K562 (cell line): ENCODE measurements around the gene LRRC25. TPM values are rescaled to one million over a fixed set of nuclear protein-coding genes. Genes with fewer than 3 reads are reported as not detected.

ENCODE experiments used
- ARID4B ChIP-seq: sonication (generic); formaldehyde crosslinking; IDR thresholded peaks from 2 replicates; pipeline ENCODE4 v1.8.0; 2022; ENCODE audit warnings: mild to moderate bottlenecking, missing genetic modification reagents
- BHLHE40 ChIP-seq: IDR thresholded peaks from 2 replicates; pipeline ENCODE4 v1.6.1; 2011; ENCODE audit warnings: low read length, improper control_type of control experiment
- ELF4 ChIP-seq: fragments of 450-650 bp; formaldehyde crosslinking; IDR thresholded peaks from 2 replicates; pipeline ENCODE4 v1.4.0; 2022; ENCODE audit warnings: missing genetic modification characterization
- HDAC8 ChIP-seq: fragments of 450-650 bp; IDR thresholded peaks from 2 replicates; pipeline ENCODE4 v1.6.1; 2016; ENCODE audit warnings: mild to moderate bottlenecking, missing genetic modification characterization, moderate library complexity, missing compliant biosample characterization
- HMG20B ChIP-seq: fragments of 250-450 bp; sonication (Bioruptor Pico); IDR thresholded peaks from 2 replicates; pipeline ENCODE4 v1.5.0; 2021; ENCODE audit warnings: mild to moderate bottlenecking
- KHSRP ChIP-seq: fragments of 450-650 bp; IDR thresholded peaks from 2 replicates; pipeline ENCODE4 v1.6.1; 2017
- MBD2 ChIP-seq: sonication (generic); IDR thresholded peaks from 2 replicates; pipeline ENCODE4 v1.6.1; 2016; ENCODE audit warnings: low read depth, borderline replicate concordance
- NR2C1 ChIP-seq, 2 experiments: fragments of 450-650 bp; IDR thresholded peaks; 2 replicates each; pipeline ENCODE4 v1.6.1; 2017; ENCODE audit warnings: mild to moderate bottlenecking in 2 of 2, antibody characterized with exemption in 1 of 2, inconsistent platforms in 1 of 2, missing compliant biosample characterization in 1 of 2, missing genetic modification characterization in 1 of 2
- NR3C1 ChIP-seq: sonication (generic); formaldehyde crosslinking; IDR thresholded peaks from 2 replicates; pipeline ENCODE4 v1.8.1; 2022; ENCODE audit warnings: missing genetic modification reagents
- RBM25 ChIP-seq: fragments of 200-400 bp; formaldehyde crosslinking; IDR thresholded peaks from 2 replicates; pipeline ENCODE4 v1.6.1; 2018; ENCODE audit warnings: low read length, low read depth, moderate library complexity; ENCODE audit not compliant: severe bottlenecking
- RFX7 ChIP-seq: fragments of 250-450 bp; sonication (Bioruptor Pico); IDR thresholded peaks from 2 replicates; pipeline ENCODE4 v1.5.1; 2021; ENCODE audit warnings: mild to moderate bottlenecking
- SMAD4 ChIP-seq: fragments of 250-450 bp; sonication (Bioruptor Pico); conservative IDR thresholded peaks from 2 replicates; pipeline ENCODE4 v1.8.0; 2021; ENCODE audit warnings: inconsistent platforms, mild to moderate bottlenecking, moderate library complexity
- SUPT5H ChIP-seq: fragments of 450-650 bp; IDR thresholded peaks from 2 replicates; pipeline ENCODE4 v1.6.1; 2016
- TAF1 ChIP-seq: IDR thresholded peaks from 2 replicates; pipeline ENCODE4 v1.6.1; 2011; ENCODE audit warnings: mild to moderate bottlenecking, low read length, moderate library complexity; ENCODE audit not compliant: insufficient read depth, control insufficient read depth, severe bottlenecking; ENCODE audit errors: extremely low read depth
- TCF15 ChIP-seq: fragments of 250-450 bp; sonication (Bioruptor Pico); IDR thresholded peaks from 2 replicates; pipeline ENCODE4 v1.8.0; 2022; ENCODE audit warnings: moderate library complexity, mild to moderate bottlenecking, inconsistent platforms
- THAP12 ChIP-seq: fragments of 250-450 bp; sonication (Bioruptor Pico); IDR thresholded peaks from 2 replicates; pipeline ENCODE4 v1.9.0; 2021; ENCODE audit warnings: mild to moderate bottlenecking, inconsistent platforms
- TOE1 ChIP-seq, 2 experiments: fragments of 450-650 bp in 1 of 2; sonication (generic) in 1 of 2; formaldehyde crosslinking in 1 of 2; IDR thresholded peaks; 2 replicates each; pipeline versions ENCODE4 v1.7.1 to v1.8.0; 2016 to 2022; ENCODE audit warnings: borderline replicate concordance in 2 of 2, mild to moderate bottlenecking in 2 of 2, antibody characterized with exemption in 1 of 2, inconsistent platforms in 1 of 2, low read depth in 1 of 2, missing genetic modification reagents in 1 of 2, moderate library complexity in 1 of 2
- ZNF274 ChIP-seq: IDR thresholded peaks from 2 replicates; pipeline ENCODE4 v1.6.1; 2011; ENCODE audit warnings: low read depth, mild to moderate bottlenecking, low read length, moderate library complexity, borderline replicate concordance
- ZNF561 ChIP-seq: fragments of 450-650 bp; formaldehyde crosslinking; conservative IDR thresholded peaks from 2 replicates; pipeline ENCODE4 v1.4.0; 2020; ENCODE audit warnings: mild to moderate bottlenecking, moderate library complexity
- polyA plus RNA-seq, 8 experiments: library from polyadenylated mRNA; depleted of rRNA in 4 of 8; stranded (reverse) in 5 of 8; unstranded in 3 of 8; fragments of >200 nt; fragmentation: Nextera tagmentation in 2 of 8; fragmentation: Illumina TruSeq in 1 of 8; extraction: Ambion mirVana in 2 of 8; extraction: Trizol in 1 of 8; gene quantifications; 2 replicates each; pipeline versions ENCODE4 v1.2.1 to v1.2.3, GENCODE V29; 2011 to 2014; ENCODE audit warnings: inconsistent platforms in 1 of 8, missing spikeins in 1 of 8
- total RNA-seq, 7 experiments: library from RNA; depleted of rRNA in 6 of 7; stranded (reverse); fragments of >200 nt in 6 of 7; fragmentation: Illumina TruSeq in 2 of 7; extraction: Trizol in 2 of 7; gene quantifications; 2 replicates each; pipeline versions ENCODE4 v1.2.1 to v1.2.3, GENCODE V29; 2011 to 2021; ENCODE audit warnings: low replicate concordance in 1 of 7

Gene LRRC25
- total and polyA plus RNA-seq, 9 of the 15 experiments (the other 6 are each of a cell fraction or from before 2014, with no cell fraction given): 0.07 to 0.36 (median 0.10) TPM; not detected in 3

GRCh38 chr19:18362934-18363542 lies 34.4 kb downstream of the LRRC25 start (continued):
- TF ChIP-seq NR2C1 (IDR thresholded peaks at IDR 0.05) (no peak), NR2C1 (tag; IDR thresholded peaks at IDR 0.05) (peak; percentile 54), TCF15 (CRISPR knock-in tag) (no peak), SUPT5H (no peak), HMG20B (CRISPR knock-in tag) (no peak), RBM25 (peak; percentile 96), SMAD4 (CRISPR knock-in tag) (peak; percentile 68; the same call in 1 of the 2 replicates), KHSRP (no peak), ELF4 (no peak), TOE1 (IDR thresholded peaks at IDR 0.05; ENCODE audit: borderline replicate concordance) (peak; percentile 60; the same call in 1 of the 2 replicates), TOE1 (CRISPR knock-in tag; IDR thresholded peaks at IDR 0.05; ENCODE audit: borderline replicate concordance, low read depth) (no peak), MBD2 (no peak; the same call in 1 of the 2 replicates), ZNF274 (no peak), ARID4B (0 out of 2 replicates have a peak, but pooled peaks have one; percentile 16), THAP12 (no peak), BHLHE40 (no peak), NR3C1 (CRISPR knock-in tag) (no peak), ZNF561 (CRISPR knock-in tag) (no peak), RFX7 (no peak), TAF1 (no peak), HDAC8 (tag) (peak; percentile 66; the same call in 1 of the 2 replicates)
